DND-41 (cell line): ENCODE results near the gene COL4A1.

ENCODE experiments used
- CTCF ChIP-seq: IDR thresholded peaks from 2 replicates; pipeline ENCODE4 v1.5.1; 2012; ENCODE audit warnings: borderline replicate concordance, low read length, moderate library complexity, mild to moderate bottlenecking; ENCODE audit not compliant: poor library complexity, severe bottlenecking; ENCODE audit errors: extremely low read depth
- EZH2 ChIP-seq: IDR thresholded peaks from 3 replicates; pipeline ENCODE4 v1.6.1; 2012; ENCODE audit warnings: borderline replicate concordance, low read depth, mild to moderate bottlenecking, moderate library complexity, low read length, inconsistent platforms; ENCODE audit not compliant: severe bottlenecking

- TF ChIP-seq EZH2 (no peak), CTCF (no peak)
These were observed 41.6 kb downstream of the COL4A1 start for GRCh38 chr13:110265341-110265681.
